ENCODE results near the gene OGG1.

Gene OGG1

DNA sequence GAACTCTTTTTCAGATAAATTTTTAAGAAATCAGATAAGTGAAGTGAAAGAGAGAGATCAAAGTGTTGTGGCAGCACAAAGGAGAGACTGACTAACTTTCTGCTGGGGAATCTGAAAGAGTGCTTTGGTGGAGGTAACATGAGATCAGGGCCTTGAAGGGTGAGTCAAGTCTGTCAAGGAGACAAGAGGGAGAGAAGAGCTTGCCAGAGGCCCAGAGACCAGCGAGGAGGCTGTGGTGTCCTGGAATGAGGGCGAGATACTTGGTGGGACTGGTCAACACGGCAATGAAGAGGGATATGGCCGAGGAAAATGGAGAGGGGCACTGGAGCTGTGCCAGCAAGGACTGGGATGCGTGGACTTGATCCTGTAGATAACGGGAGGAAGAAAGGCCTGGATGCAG lies 38.0 kb downstream of the OGG1 start:
- DNase-seq: no peak

DNA sequence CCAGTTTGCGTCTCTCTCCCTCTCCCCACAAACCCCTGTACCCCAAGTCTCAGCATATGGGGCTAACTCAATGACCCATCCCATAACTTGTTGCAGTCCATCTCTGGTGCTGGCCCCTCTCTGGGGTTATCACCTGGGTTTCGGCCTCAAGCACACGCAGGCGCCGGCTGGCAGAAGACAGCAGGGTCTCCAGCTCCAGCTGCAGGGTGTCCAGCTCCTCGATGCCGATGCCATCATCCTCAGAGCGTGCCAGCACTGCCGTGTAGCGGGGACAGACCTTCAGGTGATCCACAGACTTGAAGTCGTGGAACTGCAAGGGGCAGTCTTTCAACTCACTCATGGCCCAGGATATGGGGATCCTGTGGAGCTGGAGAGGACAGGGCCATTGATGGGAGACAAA lies 41.4 kb downstream of the OGG1 start:
- DNase-seq: no peak

- no peak for DNase-seq
Measured at GRCh38 chr3:9791790-9792404, 42.1 kb downstream of the OGG1 start.

DNA sequence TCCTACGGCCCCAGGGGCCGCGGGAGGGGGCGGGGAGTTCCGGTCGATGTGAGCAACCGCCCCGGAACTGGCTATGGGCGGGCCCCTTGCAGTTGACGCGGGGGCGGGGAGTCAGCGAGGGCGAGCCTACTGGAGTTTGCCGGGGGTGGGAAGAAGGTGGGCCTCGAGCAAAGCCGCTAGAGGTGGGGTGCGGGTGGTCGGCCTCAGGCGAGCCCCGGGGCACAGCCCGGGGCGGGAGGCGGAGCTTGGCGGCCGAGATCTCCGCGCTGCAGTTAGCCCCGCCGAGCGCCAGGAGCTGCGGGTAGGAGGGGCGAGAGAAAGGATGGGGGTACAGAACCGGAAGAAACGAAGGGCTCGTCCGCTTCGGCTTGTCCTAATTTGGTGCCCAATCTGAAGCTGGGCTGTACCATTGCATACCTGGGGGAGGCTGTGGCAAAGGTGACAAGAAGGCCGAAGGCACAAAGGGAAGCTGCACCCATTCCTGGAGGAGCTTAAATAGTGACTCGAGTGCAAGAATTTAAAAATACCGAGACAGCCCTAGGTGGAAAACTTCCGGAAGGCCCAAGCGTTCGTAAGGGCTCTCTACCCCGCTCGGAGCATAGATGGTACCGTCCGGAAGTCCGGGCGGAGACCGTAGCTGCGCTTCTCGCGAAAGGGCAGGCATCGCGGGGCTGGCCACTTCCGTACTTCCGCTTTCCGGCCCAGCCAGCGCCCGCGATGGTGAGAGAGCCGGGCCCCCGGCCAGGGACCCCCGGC lies 42.8 kb downstream of the OGG1 start, which contains the start of the genes ARPC4 and TADA3:
Gene ARPC4, plus strand, starts transcription at position 678 of the 756 bp plus-strand sequence. Its CDS starts 40 bp downstream, at position 718.
Gene TADA3, minus strand, starts transcription at position 69 of the 756 bp plus-strand sequence. CDS start 1,007 bp downstream, outside the sequence.
- DNase-seq: peak; percentile 83

DNA sequence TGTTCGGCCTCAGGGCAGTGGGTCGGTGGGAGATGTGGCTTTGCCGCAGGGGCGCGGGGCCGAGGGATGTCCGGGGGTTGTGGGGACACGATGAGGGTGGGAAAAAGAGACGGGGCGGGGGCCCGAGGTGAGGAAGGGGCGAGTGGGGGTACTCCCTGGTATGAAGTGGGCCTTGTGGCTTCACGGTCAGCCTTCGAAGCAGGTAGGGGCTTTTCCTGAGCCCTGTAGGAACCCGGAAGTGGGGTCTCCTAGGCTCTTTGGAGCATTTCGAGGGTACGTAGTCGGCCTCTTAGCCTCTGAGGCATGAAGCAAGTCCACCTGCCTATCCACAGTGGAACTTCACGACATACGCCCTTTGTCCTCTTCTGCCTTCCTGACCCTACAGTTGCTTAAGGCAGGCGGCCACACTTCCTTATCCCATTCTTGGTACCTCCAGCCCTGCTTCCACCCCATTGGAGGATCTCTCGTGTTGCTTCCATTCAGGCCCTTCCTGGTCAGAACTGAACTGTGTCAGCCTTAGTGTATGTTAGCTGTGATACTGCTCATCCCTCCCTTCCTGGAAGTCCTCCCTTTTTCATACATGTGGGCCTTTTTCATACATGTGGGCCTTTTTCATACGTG lies 43.5 kb downstream of the OGG1 start:
- no peak for DNase-seq

DNA sequence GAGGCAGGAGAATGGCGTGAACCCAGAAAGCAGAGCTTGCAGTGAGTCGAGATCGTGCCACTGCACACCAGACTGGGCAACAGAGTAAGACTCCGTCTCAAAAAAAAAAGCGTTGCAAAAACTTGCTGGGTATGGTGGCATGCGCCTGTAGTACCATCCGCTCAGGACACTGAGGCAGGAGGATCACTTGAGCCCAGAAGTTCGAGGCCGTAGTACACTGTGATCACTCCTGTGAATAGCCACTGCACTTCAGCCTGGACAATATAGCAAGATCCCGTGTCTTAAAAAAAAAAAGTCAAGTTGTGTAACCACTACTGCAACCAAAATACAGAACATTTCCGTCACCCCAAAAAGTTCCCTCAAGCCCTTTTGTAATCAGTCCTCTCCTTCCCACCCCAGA lies 44.6 kb downstream of the OGG1 start:
- DNase-seq: no peak

DNA sequence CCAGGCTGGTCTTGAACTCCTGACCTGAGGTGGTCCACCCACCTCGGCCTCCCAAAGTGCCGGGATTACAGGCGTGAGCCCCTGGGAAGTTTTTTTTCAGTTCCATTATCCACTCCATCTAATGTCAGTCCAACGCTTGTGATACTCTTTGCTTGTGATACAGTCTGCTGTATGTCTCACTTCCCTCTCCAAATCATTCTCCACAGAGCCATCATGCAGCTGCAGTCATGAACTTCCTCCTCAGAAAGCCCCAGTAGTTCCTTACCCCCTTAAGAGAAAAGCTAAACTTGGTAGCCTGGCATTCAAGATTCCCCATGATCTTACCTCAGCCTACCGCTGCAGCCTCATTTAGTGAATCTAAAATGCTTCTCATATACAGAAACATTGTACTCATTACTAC lies 45.5 kb downstream of the OGG1 start:
- no peak for DNase-seq

- no peak for DNase-seq
Measured at GRCh38 chr3:9797196-9797945, 47.6 kb downstream of the OGG1 start.

DNA sequence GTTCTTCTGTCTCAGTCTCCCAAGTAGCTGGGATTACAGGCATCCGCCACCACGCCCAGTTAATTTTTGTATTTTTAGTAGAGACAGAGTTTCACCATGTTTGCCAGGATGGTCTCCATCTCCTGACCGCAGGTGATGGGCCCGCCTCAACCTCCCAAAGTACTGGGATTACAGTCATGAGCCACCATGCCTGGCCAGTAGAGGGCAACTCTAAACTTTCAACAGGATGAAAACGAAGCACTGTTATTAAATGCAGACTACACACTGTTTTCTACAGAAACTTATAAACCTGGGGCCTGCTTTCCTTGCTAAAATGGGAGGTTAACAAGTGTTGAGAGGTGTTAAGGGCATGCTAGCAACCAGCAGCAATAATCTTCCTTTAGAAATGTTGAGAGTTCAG lies 50.8 kb downstream of the OGG1 start:
- no peak for DNase-seq

DNA sequence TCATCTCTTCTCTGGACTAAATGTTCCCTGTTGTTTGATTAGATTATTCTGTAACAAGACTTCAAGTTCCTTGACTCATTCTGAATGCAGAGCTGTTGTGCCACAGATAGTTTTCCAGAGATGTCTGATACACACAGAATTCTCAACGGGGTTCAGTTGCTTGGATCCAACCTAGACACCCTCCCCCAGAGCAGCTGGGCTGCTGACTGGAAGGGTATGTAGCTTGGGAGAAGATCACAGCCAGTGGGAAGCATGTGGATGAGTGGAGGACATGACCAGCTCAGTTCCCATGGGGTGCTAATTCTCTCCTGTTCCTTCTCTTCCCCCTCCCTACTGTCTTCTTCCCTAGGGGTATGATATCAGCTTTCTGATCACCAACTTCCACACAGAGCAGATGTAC lies 53.7 kb downstream of the OGG1 start:
- no peak for DNase-seq

GRCh38 chr3:9804996-9805395 lies 55.2 kb downstream of the OGG1 start:
- no peak for DNase-seq

GRCh38 chr3:9806137-9806536 lies 56.4 kb downstream of the OGG1 start:
- DNase-seq: no peak
